HepG2 (cell line): ENCODE measurements around the gene MPIG6B. TPM values are rescaled to one million over a fixed set of nuclear protein-coding genes. Genes with fewer than 3 reads are reported as not detected.

ENCODE experiments used
- BCL3 ChIP-seq: sonication (generic); formaldehyde crosslinking; IDR thresholded peaks from 2 replicates; pipeline ENCODE4 v1.5.1; 2020; ENCODE audit warnings: mild to moderate bottlenecking, missing genetic modification reagents, moderate library complexity
- DNMT1 ChIP-seq: sonication (generic); formaldehyde crosslinking; IDR thresholded peaks from 2 replicates; pipeline ENCODE4 v1.5.1; 2020; ENCODE audit warnings: mild to moderate bottlenecking, missing genetic modification reagents
- FOSL2 ChIP-seq: sonication (generic); formaldehyde crosslinking; IDR thresholded peaks from 2 replicates; pipeline ENCODE4 v1.4.0; 2020; ENCODE audit warnings: missing genetic modification reagents
- GATAD2A ChIP-seq: IDR thresholded peaks from 2 replicates; pipeline ENCODE4 v1.6.1; 2016
- HMGA1 ChIP-seq: sonication (generic); formaldehyde crosslinking; conservative IDR thresholded peaks from 2 replicates; pipeline ENCODE4 v1.4.0; 2020; ENCODE audit warnings: missing genetic modification reagents
- ISL2 ChIP-seq: sonication (generic); formaldehyde crosslinking; IDR thresholded peaks from 2 replicates; pipeline ENCODE4 v1.5.0; 2020; ENCODE audit warnings: missing genetic modification reagents
- KAT7 ChIP-seq: IDR thresholded peaks from 2 replicates; pipeline ENCODE4 v1.6.1; 2018; ENCODE audit warnings: borderline replicate concordance, missing compliant biosample characterization
- KAT8 ChIP-seq: IDR thresholded peaks from 2 replicates; pipeline ENCODE4 v1.6.1; 2016; ENCODE audit warnings: missing genetic modification reagents, missing compliant biosample characterization
- KDM5B ChIP-seq: sonication (generic); formaldehyde crosslinking; IDR thresholded peaks from 2 replicates; pipeline ENCODE4 v1.4.0; 2020; ENCODE audit warnings: missing genetic modification reagents, mild to moderate bottlenecking, borderline replicate concordance
- KLF12 ChIP-seq: sonication (generic); formaldehyde crosslinking; IDR thresholded peaks from 2 replicates; pipeline ENCODE4 v1.4.0; 2020; ENCODE audit warnings: missing genetic modification reagents, borderline replicate concordance
- LCORL ChIP-seq, 2 experiments: fragments of 450-650 bp in 1 of 2; sonication (generic) in 1 of 2; formaldehyde crosslinking in 1 of 2; IDR thresholded peaks; 2 replicates each; pipeline versions ENCODE4 v1.5.0 to v1.6.1; 2017 to 2020; ENCODE audit warnings: antibody characterized with exemption in 1 of 2, missing genetic modification reagents in 1 of 2
- PCBP1 ChIP-seq: fragments of 200-400 bp; formaldehyde crosslinking; IDR thresholded peaks from 2 replicates; pipeline ENCODE4 v1.6.1; 2017; ENCODE audit warnings: mild to moderate bottlenecking, low read depth, low read length, borderline replicate concordance
- RFX5 ChIP-seq: IDR thresholded peaks from 2 replicates; pipeline ENCODE4 v1.6.1; 2011; ENCODE audit warnings: low read depth, low read length, improper control_type of control experiment
- SALL2 ChIP-seq: sonication (generic); formaldehyde crosslinking; IDR thresholded peaks from 2 replicates; pipeline ENCODE4 v1.8.1; 2023; ENCODE audit warnings: mild to moderate bottlenecking, missing genetic modification reagents, inconsistent platforms
- SRY ChIP-seq: sonication (generic); formaldehyde crosslinking; IDR thresholded peaks from 2 replicates; pipeline ENCODE4 v1.8.0; 2022; ENCODE audit warnings: mild to moderate bottlenecking, missing genetic modification reagents
- TARDBP ChIP-seq: sonication (generic); formaldehyde crosslinking; IDR thresholded peaks from 2 replicates; pipeline ENCODE4 v1.8.0; 2022; ENCODE audit warnings: mild to moderate bottlenecking, missing genetic modification reagents
- ZFP82 ChIP-seq: sonication (generic); formaldehyde crosslinking; IDR thresholded peaks from 2 replicates; pipeline ENCODE4 v1.5.1; 2020; ENCODE audit warnings: mild to moderate bottlenecking, missing genetic modification reagents, borderline replicate concordance
- ZNF292 ChIP-seq: sonication (generic); formaldehyde crosslinking; IDR thresholded peaks from 2 replicates; pipeline ENCODE4 v1.8.1; 2022; ENCODE audit warnings: mild to moderate bottlenecking, low read depth, missing genetic modification reagents, borderline replicate concordance
- ZNF34 ChIP-seq: sonication (generic); formaldehyde crosslinking; IDR thresholded peaks from 2 replicates; pipeline ENCODE4 v1.4.0; 2020; ENCODE audit warnings: mild to moderate bottlenecking, missing genetic modification reagents, borderline replicate concordance
- ZNF616 ChIP-seq: sonication (generic); formaldehyde crosslinking; IDR thresholded peaks from 2 replicates; pipeline ENCODE4 v1.5.0; 2020; ENCODE audit warnings: low read depth, mild to moderate bottlenecking, missing genetic modification reagents
- ZNF646 ChIP-seq: sonication (generic); formaldehyde crosslinking; IDR thresholded peaks from 2 replicates; pipeline ENCODE4 v1.9.0; 2021; ENCODE audit warnings: mild to moderate bottlenecking, missing genetic modification reagents
- ZNF709 ChIP-seq: sonication (generic); formaldehyde crosslinking; IDR thresholded peaks from 2 replicates; pipeline ENCODE4 v1.5.0; 2020; ENCODE audit warnings: mild to moderate bottlenecking, missing genetic modification reagents
- polyA plus RNA-seq, 8 experiments: library from polyadenylated mRNA; depleted of rRNA in 3 of 8; stranded (reverse) in 7 of 8; unstranded in 1 of 8; fragments of >200 nt; fragmentation: Illumina TruSeq in 4 of 8; extraction: Trizol in 4 of 8; gene quantifications; 2 replicates each; pipeline versions ENCODE4 v1.2.1 to v1.2.3, GENCODE V29; 2011 to 2016; ENCODE audit warnings: low read depth in 4 of 8, missing spikeins in 1 of 8, mixed read lengths in 1 of 8; ENCODE audit not compliant: insufficient read depth in 1 of 8
- total RNA-seq, 5 experiments: library from RNA; depleted of rRNA; stranded (reverse); fragments of >200 nt; fragmentation: Illumina TruSeq; extraction: Trizol; gene quantifications; 2 replicates each; pipeline ENCODE4 v1.2.3, GENCODE V29; 2016; ENCODE audit warnings: low read depth in 1 of 5

The MPIG6B gene
- total and polyA plus RNA-seq, 2 of the 13 experiments (the other 11 are each of a cell fraction or from before 2014, with no cell fraction given): not detected

- TF ChIP-seq LCORL (IDR thresholded peaks at IDR 0.05) (no peak), LCORL (CRISPR knock-in tag; IDR thresholded peaks at IDR 0.05) (0 out of 2 replicates have a peak, but pooled peaks have one; percentile 13), ZFP82 (CRISPR knock-in tag) (peak; percentile 87; the same call in 1 of the 2 replicates), RFX5 (no peak), ZNF616 (CRISPR knock-in tag) (0 out of 2 replicates have a peak, but pooled peaks have one; percentile 6), ZNF709 (CRISPR knock-in tag) (no peak), FOSL2 (CRISPR knock-in tag) (peak; percentile 97), PCBP1 (0 out of 2 replicates have a peak, but pooled peaks have one; percentile 23), DNMT1 (CRISPR knock-in tag) (peak; percentile 61; the same call in 1 of the 2 replicates), HMGA1 (no peak), SALL2 (no peak), ZNF292 (CRISPR knock-in tag) (0 out of 2 replicates have a peak, but pooled peaks have one; percentile 23), KAT7 (CRISPR knock-in tag) (peak; percentile 77; the same call in 1 of the 2 replicates), KLF12 (CRISPR knock-in tag) (peak; percentile 18; the same call in 1 of the 2 replicates), BCL3 (CRISPR knock-in tag) (peak; percentile 36; the same call in 1 of the 2 replicates), GATAD2A (peak; percentile 40), ZNF34 (CRISPR knock-in tag) (no peak), ZNF646 (CRISPR knock-in tag) (peak; percentile 56; the same call in 1 of the 2 replicates), ISL2 (CRISPR knock-in tag) (no peak), KDM5B (CRISPR knock-in tag) (no peak), TARDBP (CRISPR knock-in tag) (peak; percentile 9; the same call in 1 of the 2 replicates), SRY (CRISPR knock-in tag) (no peak; the same call in 1 of the 2 replicates), KAT8 (no peak)
Observed at GRCh38 chr6:31734821-31735406, 11.7 kb downstream of the MPIG6B start (continued).
